Gastroesophageal sphincter (tissue), 4 donors: ENCODE results near the gene EXOC3L4. TPM values are rescaled to one million over a fixed set of nuclear protein-coding genes. Genes with fewer than 3 reads are reported as not detected.
A peak's percentile ranks its signal among the peaks of the same experiment; 100 is the strongest.

Source experiments
- ATAC-seq: fragments of 150-250 bp; one replicate; pipeline ENCODE4 v1.9.1; 2016; ENCODE audit warnings: mild to moderate bottlenecking, moderate library complexity
- H3K27ac ChIP-seq, 4 donors: fragments of 200-600 bp; sonication (generic) in 3 of 4; 1 replicate in 3 of 4; 2 replicates in 1 of 4; pipeline ENCODE4 v1.5.1; 2016 to 2019
- H3K27me3 ChIP-seq: fragments of 200-600 bp; sonication (generic); one replicate; pipeline ENCODE4 v1.5.1; 2019
- H3K36me3 ChIP-seq, 2 donors: fragments of 200-600 bp; sonication (generic); one replicate each; pipeline ENCODE4 v1.5.1; 2019; ENCODE audit warnings: control low read depth in 1 of 2
- H3K4me1 ChIP-seq, 3 donors: fragments of 200-600 bp; sonication (generic); 1 replicate in 2 of 3; 2 replicates in 1 of 3; pipeline ENCODE4 v1.5.1; 2016 to 2019; ENCODE audit warnings: control low read depth in 2 of 3
- H3K4me3 ChIP-seq, 2 donors: fragments of 200-600 bp; sonication (generic); one replicate each; pipeline ENCODE4 v1.5.1; 2019; ENCODE audit warnings: mild to moderate bottlenecking in 1 of 2, moderate library complexity in 1 of 2
- H3K9me3 ChIP-seq, 3 donors: fragments of 200-600 bp; sonication (generic); one replicate each; pipeline ENCODE4 v1.5.1; 2017 to 2019; ENCODE audit warnings: control low read depth in 2 of 3
- CTCF ChIP-seq, 4 experiments: fragments of 200-600 bp in 2 of 4; fragments of 450-650 bp in 2 of 4; sonication (generic) in 1 of 4; IDR thresholded peaks; one replicate each; pipeline ENCODE4 v1.5.1; 2017 to 2019; ENCODE audit warnings: antibody characterized with exemption in 4 of 4, mild to moderate bottlenecking in 2 of 4, moderate library complexity in 2 of 4
- EP300 ChIP-seq: sonication (generic); formaldehyde crosslinking; IDR thresholded peaks from one replicate; pipeline ENCODE4 v1.6.1; 2017; ENCODE audit warnings: antibody characterized with exemption, mild to moderate bottlenecking
- POLR2A ChIP-seq, 2 donors: fragments of 450-650 bp; IDR thresholded peaks; one replicate each; pipeline ENCODE4 v1.6.1; 2017; ENCODE audit warnings: antibody characterized with exemption in 2 of 2, mild to moderate bottlenecking in 2 of 2, moderate library complexity in 1 of 2
- POLR2AphosphoS5 ChIP-seq: sonication (generic); formaldehyde crosslinking; IDR thresholded peaks from one replicate; pipeline ENCODE4 v1.6.1; 2017; ENCODE audit warnings: antibody characterized with exemption
- WGBS, 2 donors: methylation state at CpG; one replicate each; pipeline ENCODE4 v1.1.5; 2018; ENCODE audit warnings: low coverage in 1 of 2; 5-methylcytosine and 5-hydroxymethylcytosine counted together
- total RNA-seq, 4 donors: library from RNA; depleted of rRNA; stranded (reverse); fragments of >200 nt; gene quantifications; one replicate each; pipeline ENCODE4 v1.1.0, GENCODE V29; 2016

Gene EXOC3L4
- total RNA-seq, 4 donors from 2014 or later = 0.40 to 3.6 (median 0.45) TPM; not detected in 1

- 91 to 93% methylated on average over 4 to 7 of the region's 11 CpGs for WGBS, 2 donors
- no peak overlapping the region for H3K27ac ChIP-seq
- peaks cover 0 to 44% (median 26%) of the 10 kb centered on the region in 3 donors for H3K4me1 ChIP-seq
- H3K4me3 ChIP-seq = no peak overlapping the region
- H3K27me3 ChIP-seq = peaks cover 89% of the 10 kb centered on the region
- no peaks in the 10 kb centered on the region for H3K9me3 ChIP-seq
- TF ChIP-seq POLR2AphosphoS5 = no peak
- no peak for TF ChIP-seq EP300
- TF ChIP-seq POLR2A (IDR thresholded peaks at IDR 0.05) = no peak
- TF ChIP-seq CTCF (IDR thresholded peaks at IDR 0.05) = no peak
- no peaks in the 10 kb centered on the region for H3K36me3 ChIP-seq
- ATAC-seq = no peak
Measured at GRCh38 chr14:103101257-103101962, 6.9 kb downstream of the EXOC3L4 start.

GRCh38 chr14:103101963-103102688 lies 7.6 kb downstream of the EXOC3L4 start:
- no peak for TF ChIP-seq EP300
- TF ChIP-seq POLR2A (IDR thresholded peaks at IDR 0.05) = no peak
- no peak for TF ChIP-seq CTCF (IDR thresholded peaks at IDR 0.05)
- TF ChIP-seq POLR2AphosphoS5 = no peak
- Histone ChIP-seq H3K9me3 (no peaks in the 10 kb centered on the region), H3K27ac (no peak overlapping the region), H3K27me3 (peaks cover 95% of the 10 kb centered on the region), H3K4me3 (peak overlapping the region in 1 of 2 donors; percentile 19), H3K4me1 (peaks cover 0 to 44% (median 26%) of the 10 kb centered on the region in 3 donors), H3K36me3 (no peaks in the 10 kb centered on the region)
- ATAC-seq = no peak
- 31% methylated on average over 17 of the region's 85 CpGs; no CpG with 5 or more reads in 1 of the 2 donors for whole genome bisulfite sequencing, 2 donors

GRCh38 chr14:103102689-103103260 lies 8.2 kb downstream of the EXOC3L4 start:
- no CpG with 5 or more reads among the region's 39 CpGs for WGBS, 2 donors
- ATAC-seq = no peak
- Histone ChIP-seq H3K4me1 (peaks cover 0 to 44% (median 26%) of the 10 kb centered on the region in 3 donors), H3K27ac (no peak overlapping the region), H3K27me3 (peaks cover 98% of the 10 kb centered on the region), H3K36me3 (no peaks in the 10 kb centered on the region), H3K9me3 (no peaks in the 10 kb centered on the region), H3K4me3 (peak overlapping the region in 1 of 2 donors; percentile 19)
- TF ChIP-seq EP300 = no peak
- TF ChIP-seq CTCF (IDR thresholded peaks at IDR 0.05) = no peak
- TF ChIP-seq POLR2A (IDR thresholded peaks at IDR 0.05) = no peak
- no peak for TF ChIP-seq POLR2AphosphoS5

GRCh38 chr14:103103461-103104388 lies 9.2 kb downstream of the EXOC3L4 start:
- no peak overlapping the region for H3K27ac ChIP-seq
- TF ChIP-seq CTCF (IDR thresholded peaks at IDR 0.05) (peak in 2 of 4 experiments; percentile 24 to 30), EP300 (no peak)
- peaks cover 0 to 44% (median 29%) of the 10 kb centered on the region in 3 donors for H3K4me1 ChIP-seq
- H3K9me3 ChIP-seq = no peaks in the 10 kb centered on the region
- H3K36me3 ChIP-seq = no peaks in the 10 kb centered on the region
- peaks cover 98% of the 10 kb centered on the region for H3K27me3 ChIP-seq
- WGBS, 2 donors = 0 to 13% methylated on average over 4 to 13 of the region's 68 CpGs
- peak; percentile 46 for ATAC-seq
- H3K4me3 ChIP-seq = peak overlapping the region in 1 of 2 donors; percentile 21
